Endothelial cell of umbilical vein (primary cell): ENCODE measurements around the gene ZBTB46.
"Not testable (repeated sequence)": the region's sequence is repeated elsewhere in the genome, so short reads cannot be mapped to it uniquely, and the experiment has no call there.

Source experiments
- CTCF ChIP-seq, 2 donors: IDR thresholded peaks; 1 replicate in 1 of 2; 2 replicates in 1 of 2; pipeline ENCODE4 v1.5.1; 2011; ENCODE audit warnings: low read length in 2 of 2, mild to moderate bottlenecking in 2 of 2, moderate library complexity in 2 of 2, control low read depth in 1 of 2, inconsistent platforms in 1 of 2, low read depth in 1 of 2; ENCODE audit not compliant: insufficient read depth in 1 of 2; ENCODE audit errors: extremely low read depth in 1 of 2
- EZH2 ChIP-seq: IDR thresholded peaks from 2 replicates; pipeline ENCODE4 v1.6.1; 2012; ENCODE audit warnings: borderline replicate concordance, low read depth, mild to moderate bottlenecking, moderate library complexity, low read length, inconsistent platforms; ENCODE audit not compliant: severe bottlenecking
- FOS ChIP-seq: IDR thresholded peaks from 2 replicates; pipeline ENCODE4 v1.6.1; 2011; ENCODE audit warnings: mild to moderate bottlenecking, low read length, moderate library complexity, borderline replicate concordance; ENCODE audit not compliant: insufficient read depth
- MYC ChIP-seq: IDR thresholded peaks from one replicate; pipeline ENCODE4 v1.6.1; 2011; ENCODE audit warnings: mild to moderate bottlenecking, low read depth, low read length
- POLR2A ChIP-seq: IDR thresholded peaks from 2 replicates; pipeline ENCODE4 v1.6.1; 2012; ENCODE audit warnings: low read depth, mild to moderate bottlenecking, control low read depth, low read length
- POLR2AphosphoS5 ChIP-seq: IDR thresholded peaks from 2 replicates; pipeline ENCODE4 v1.6.1; 2012; ENCODE audit warnings: low read depth, mild to moderate bottlenecking, control low read depth, low read length, moderate library complexity; ENCODE audit not compliant: insufficient read depth
- TF ChIP-seq, protein P1 (sequence below): IDR thresholded peaks from 2 replicates; pipeline ENCODE4 v1.6.1; 2011; ENCODE audit not compliant: insufficient read depth, insufficient read length

DNA sequence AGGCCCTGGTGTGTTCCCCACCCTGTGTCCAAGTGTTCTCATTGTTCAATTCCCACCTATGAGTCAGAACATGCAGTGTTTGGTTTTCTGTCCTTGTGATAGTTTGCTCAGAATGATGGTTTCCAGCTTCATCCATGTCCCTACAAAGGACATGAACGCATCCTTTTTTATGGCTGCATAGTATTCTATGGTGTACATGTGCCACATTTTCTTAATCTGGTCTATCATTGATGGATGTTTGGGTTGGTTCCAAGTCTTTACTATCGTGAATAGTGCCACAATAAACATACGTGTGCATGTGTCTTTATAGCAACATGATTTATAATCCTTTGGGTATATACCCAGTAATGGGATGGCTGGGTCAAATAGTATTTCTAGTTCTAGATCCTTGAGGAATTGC lies 33.9 kb downstream of the ZBTB46 start:
- not testable (repeated sequence) for TF ChIP-seq EZH2; CTCF (IDR thresholded peaks at IDR 0.05; ENCODE audit: extremely low read depth in 1 of 2, insufficient read depth in 1 of 2, low read depth in 1 of 2, low read length in 2 of 2); POLR2AphosphoS5; MYC; POLR2A; FOS
- TF ChIP-seq, protein P1, sequence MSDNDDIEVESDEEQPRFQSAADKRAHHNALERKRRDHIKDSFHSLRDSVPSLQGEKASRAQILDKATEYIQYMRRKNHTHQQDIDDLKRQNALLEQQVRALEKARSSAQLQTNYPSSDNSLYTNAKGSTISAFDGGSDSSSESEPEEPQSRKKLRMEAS: not testable (repeated sequence)
